HG03139 (cell line): ENCODE data around the gene TMEM63B.
"Not testable (repeated sequence)": the region's sequence is repeated elsewhere in the genome, so short reads cannot be mapped to it uniquely, and the experiment has no call there.

ENCODE experiments used
- ATAC-seq: cut with Tn5 transposase; IDR thresholded peaks from one replicate; pipeline ENCODE4 v1.9.1; 2021; ENCODE audit not compliant: unreplicated experiment

Gene TMEM63B

GRCh38 chr6:44142835-44143234, 15.5 kb downstream of the TMEM63B start:
- no peak for ATAC-seq

GRCh38 chr6:44143731-44144130, 16.4 kb downstream of the TMEM63B start:
- ATAC-seq: no peak

- not testable (repeated sequence) for ATAC-seq
These were observed 17.2 kb downstream of the TMEM63B start for GRCh38 chr6:44144536-44144935.

GRCh38 chr6:44145839-44146238, 18.5 kb downstream of the TMEM63B start:
- ATAC-seq: no peak

- ATAC-seq: no peak
These were observed 19.3 kb downstream of the TMEM63B start for GRCh38 chr6:44146685-44147084.

- ATAC-seq: no peak
These were observed 19.9 kb downstream of the TMEM63B start for GRCh38 chr6:44147256-44147655.

- ATAC-seq: no peak
These were observed 21.0 kb downstream of the TMEM63B start for GRCh38 chr6:44148306-44148705.

GRCh38 chr6:44149369-44150012, 22.1 kb downstream of the TMEM63B start:
- ATAC-seq: no peak

GRCh38 chr6:44150317-44150917, 23.1 kb downstream of the TMEM63B start:
- no peak for ATAC-seq

GRCh38 chr6:44151348-44152108, 24.2 kb downstream of the TMEM63B start:
- no peak for ATAC-seq

GRCh38 chr6:44152109-44152461, 24.7 kb downstream of the TMEM63B start:
- no peak for ATAC-seq

- no peak for ATAC-seq
These were observed 25.2 kb downstream of the TMEM63B start for GRCh38 chr6:44152533-44152932.

- no peak for ATAC-seq
These were observed 26.7 kb downstream of the TMEM63B start for GRCh38 chr6:44154067-44154466.

GRCh38 chr6:44156494-44157151, 29.3 kb downstream of the TMEM63B start:
- ATAC-seq: no peak

GRCh38 chr6:44157152-44157521, 29.8 kb downstream of the TMEM63B start:
- no peak for ATAC-seq

- ATAC-seq: no peak
These were observed 31.4 kb downstream of the TMEM63B start, which contains the start of gene CAPN11 for GRCh38 chr6:44158770-44159228. CAPN11 (plus strand) TSS chr6:44158820; CDS start chr6:44158849, 29 bp downstream.

GRCh38 chr6:44161997-44162338, 34.6 kb downstream of the TMEM63B start:
- ATAC-seq: no peak

- ATAC-seq: no peak
These were observed 35.7 kb downstream of the TMEM63B start for GRCh38 chr6:44162876-44163625.

- no peak for ATAC-seq
These were observed 38.8 kb downstream of the TMEM63B start for GRCh38 chr6:44166116-44166515.

GRCh38 chr6:44166591-44167184, 39.3 kb downstream of the TMEM63B start:
- ATAC-seq: no peak

- no peak for ATAC-seq
These were observed 40.2 kb downstream of the TMEM63B start for GRCh38 chr6:44167567-44167966.
